Brain microvascular endothelial cell (primary cell): ENCODE results near the gene ADRA2C.

Source experiments
- DNase-seq: peaks from one replicate; pipeline ENCODE4 v3.0.0-alpha.2; 2020
- H3K27ac ChIP-seq: fragments of 250-450 bp; sonication (Bioruptor Pico); 2 replicates; pipeline ENCODE4 v1.5.1; 2020; ENCODE audit warnings: mild to moderate bottlenecking, moderate library complexity
- H3K27me3 ChIP-seq: fragments of 250-450 bp; sonication (Bioruptor Pico); replicated peaks from 2 replicates; pipeline ENCODE4 v1.5.1; 2020; ENCODE audit warnings: mild to moderate bottlenecking
- H3K36me3 ChIP-seq: fragments of 250-450 bp; sonication (Bioruptor Pico); replicated peaks from 2 replicates; pipeline ENCODE4 v1.5.1; 2020; ENCODE audit warnings: mild to moderate bottlenecking
- H3K4me3 ChIP-seq: 2 replicates; pipeline ENCODE4 v1.5.1; 2011; ENCODE audit warnings: low read depth, mild to moderate bottlenecking, control low read depth, low read length, moderate library complexity
- CTCF ChIP-seq: IDR thresholded peaks from 2 replicates; pipeline ENCODE4 v1.5.1; 2011; ENCODE audit warnings: low read depth, mild to moderate bottlenecking, moderate library complexity, low read length, control low read depth, inconsistent platforms; ENCODE audit errors: missing control alignments
- in situ Hi-C: cut with HindIII; loops from 2 replicates; pipeline ENCODE4 v1.10.0; 2017; ENCODE audit warnings: low sequenced_read_pairs, low pct_ligation_motif_present

ADRA2C gene

GRCh38 chr4:3793545-3793944 lies 27.4 kb downstream of the ADRA2C start:
- no peak for DNase-seq
- in situ Hi-C loops, result no loop called here
- H3K27me3 ChIP-seq, result no peaks in the 10 kb centered on the region
- no peak for TF ChIP-seq CTCF
- H3K4me3 ChIP-seq, result no peak overlapping the region
- H3K27ac ChIP-seq, result no peak overlapping the region
- no peaks in the 10 kb centered on the region for H3K36me3 ChIP-seq

DNA sequence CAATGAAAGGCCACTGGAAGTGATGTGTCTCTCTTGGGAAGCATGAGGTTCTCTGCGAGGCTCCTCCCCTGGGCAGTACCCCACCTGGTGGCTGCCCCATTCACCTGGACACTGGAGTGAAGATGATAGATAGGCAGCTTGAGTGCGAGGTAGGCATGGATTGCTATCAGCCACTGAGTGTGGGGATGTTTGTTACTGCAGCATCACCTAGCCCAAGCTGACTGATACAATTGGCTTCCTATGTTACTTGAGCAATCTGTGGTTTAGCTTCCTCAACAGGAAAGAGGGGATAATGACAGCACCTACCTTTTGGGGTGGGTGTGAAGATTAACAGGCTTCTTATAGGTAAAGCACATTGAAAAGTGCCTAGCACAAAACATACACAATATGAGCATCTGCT lies 30.8 kb downstream of the ADRA2C start:
- no peak overlapping the region for H3K4me3 ChIP-seq
- H3K27me3 ChIP-seq, result no peaks in the 10 kb centered on the region
- H3K27ac ChIP-seq, result no peak overlapping the region
- H3K36me3 ChIP-seq, result no peaks in the 10 kb centered on the region
- DNase-seq, result no peak
- in situ Hi-C loops, result no loop called here
- no peak for TF ChIP-seq CTCF

GRCh38 chr4:3797831-3798790 lies 31.9 kb downstream of the ADRA2C start:
- Histone ChIP-seq H3K36me3 (no peaks in the 10 kb centered on the region), H3K4me3 (no peak overlapping the region), H3K27me3 (no peaks in the 10 kb centered on the region), H3K27ac (no peak overlapping the region)
- DNase-seq, result no peak
- in situ Hi-C loops, result no loop called here
- TF ChIP-seq CTCF, result no peak

DNA sequence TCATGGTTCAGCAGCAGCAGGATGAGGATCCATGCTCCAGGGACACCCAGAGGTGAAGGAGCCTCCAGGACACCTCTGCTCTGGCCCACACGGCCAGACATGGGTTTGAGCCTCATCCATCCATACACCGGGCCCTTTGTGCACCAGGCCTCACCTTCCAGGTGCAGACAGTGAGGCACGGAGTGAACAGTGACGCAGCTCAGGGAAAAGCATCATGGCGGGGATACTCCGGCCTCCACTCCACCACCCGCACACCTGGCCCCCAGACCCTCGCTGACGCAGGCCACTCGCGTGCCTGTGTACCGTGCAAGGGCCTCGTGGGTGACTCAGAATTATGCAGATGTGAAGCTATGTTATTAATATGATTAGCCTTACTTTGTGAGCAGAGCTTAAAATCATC lies 33.3 kb downstream of the ADRA2C start:
- H3K27ac ChIP-seq, result no peak overlapping the region
- no peak for DNase-seq
- H3K27me3 ChIP-seq, result no peaks in the 10 kb centered on the region
- TF ChIP-seq CTCF, result no peak
- no peaks in the 10 kb centered on the region for H3K36me3 ChIP-seq
- H3K4me3 ChIP-seq, result no peak overlapping the region
- in situ Hi-C loops, result no loop called here

- H3K27me3 ChIP-seq, result no peaks in the 10 kb centered on the region
Observed at GRCh38 chr4:3800351-3800750, 34.2 kb downstream of the ADRA2C start.

More at GRCh38 chr4:3800351-3800750, 34.2 kb downstream of the ADRA2C start:
- Histone ChIP-seq H3K36me3 (no peaks in the 10 kb centered on the region), H3K27ac (no peak overlapping the region), H3K4me3 (no peak overlapping the region)
- in situ Hi-C loops, result no loop called here
- DNase-seq, result no peak
- TF ChIP-seq CTCF, result no peak
